ENCODE results near the gene KCMF1.

Gene KCMF1

GRCh38 chr2:84956334-84957297 lies 14.3 kb upstream of the KCMF1 start:
- DNase-seq: no peak

- DNase-seq: no peak
Measured at GRCh38 chr2:84957771-84958134, 13.2 kb upstream of the KCMF1 start.

- DNase-seq: peak; percentile 32
Measured at GRCh38 chr2:84958135-84959059, 12.6 kb upstream of the KCMF1 start.

- no peak for DNase-seq
Measured at GRCh38 chr2:84959095-84959565, 11.8 kb upstream of the KCMF1 start.

- no peak for DNase-seq
Measured at GRCh38 chr2:84959566-84960506, 11.1 kb upstream of the KCMF1 start.

- DNase-seq: no peak
Measured at GRCh38 chr2:84962917-84963316, 8.0 kb upstream of the KCMF1 start.

GRCh38 chr2:84963323-84963691 lies 7.7 kb upstream of the KCMF1 start:
- DNase-seq: no peak

- DNase-seq: no peak
Measured at GRCh38 chr2:84963692-84964405, 7.1 kb upstream of the KCMF1 start.

GRCh38 chr2:84964406-84965191 lies 6.4 kb upstream of the KCMF1 start:
- no peak for DNase-seq

- no peak for DNase-seq
Measured at GRCh38 chr2:84965192-84965516, 5.8 kb upstream of the KCMF1 start.

- DNase-seq: no peak
Measured at GRCh38 chr2:84965827-84966226, 5.1 kb upstream of the KCMF1 start.

- DNase-seq: no peak
Measured at GRCh38 chr2:84966731-84967130, 4.2 kb upstream of the KCMF1 start.

- DNase-seq: no peak
Measured at GRCh38 chr2:84969511-84970209, 1.3 kb upstream of the KCMF1 start.

- no peak for DNase-seq
Measured at GRCh38 chr2:84970210-84970867, 622 bp upstream of the KCMF1 start.

GRCh38 chr2:84971510-84972206 lies 697 bp downstream of the KCMF1 start:
- DNase-seq: no peak

GRCh38 chr2:84972207-84972783 lies 1.3 kb downstream of the KCMF1 start:
- DNase-seq: no peak

- no peak for DNase-seq
Measured at GRCh38 chr2:84972932-84973331, 2.0 kb downstream of the KCMF1 start.

- DNase-seq: no peak
Measured at GRCh38 chr2:84980263-84980983, 9.5 kb downstream of the KCMF1 start.
